Panc1 (cell line): ENCODE data around the gene DCANP1.

ENCODE experiments used
- POLR2AphosphoS5 ChIP-seq: IDR thresholded peaks from 2 replicates; pipeline ENCODE4 v1.6.1; 2012; ENCODE audit warnings: mild to moderate bottlenecking, low read depth, low read length, moderate library complexity
- SIN3A ChIP-seq: IDR thresholded peaks from 2 replicates; pipeline ENCODE4 v1.6.1; 2012; ENCODE audit warnings: low read depth, mild to moderate bottlenecking, low read length, moderate library complexity, borderline replicate concordance; ENCODE audit not compliant: insufficient read depth
- TCF7L2 ChIP-seq: IDR thresholded peaks from 2 replicates; pipeline ENCODE4 v1.6.1; 2011; ENCODE audit warnings: mild to moderate bottlenecking, low read depth, low read length, inconsistent platforms
- TF ChIP-seq, protein P1 (sequence below): fragments of 450-650 bp; IDR thresholded peaks from 2 replicates; pipeline ENCODE4 v1.5.1; 2017; ENCODE audit warnings: mild to moderate bottlenecking

DNA sequence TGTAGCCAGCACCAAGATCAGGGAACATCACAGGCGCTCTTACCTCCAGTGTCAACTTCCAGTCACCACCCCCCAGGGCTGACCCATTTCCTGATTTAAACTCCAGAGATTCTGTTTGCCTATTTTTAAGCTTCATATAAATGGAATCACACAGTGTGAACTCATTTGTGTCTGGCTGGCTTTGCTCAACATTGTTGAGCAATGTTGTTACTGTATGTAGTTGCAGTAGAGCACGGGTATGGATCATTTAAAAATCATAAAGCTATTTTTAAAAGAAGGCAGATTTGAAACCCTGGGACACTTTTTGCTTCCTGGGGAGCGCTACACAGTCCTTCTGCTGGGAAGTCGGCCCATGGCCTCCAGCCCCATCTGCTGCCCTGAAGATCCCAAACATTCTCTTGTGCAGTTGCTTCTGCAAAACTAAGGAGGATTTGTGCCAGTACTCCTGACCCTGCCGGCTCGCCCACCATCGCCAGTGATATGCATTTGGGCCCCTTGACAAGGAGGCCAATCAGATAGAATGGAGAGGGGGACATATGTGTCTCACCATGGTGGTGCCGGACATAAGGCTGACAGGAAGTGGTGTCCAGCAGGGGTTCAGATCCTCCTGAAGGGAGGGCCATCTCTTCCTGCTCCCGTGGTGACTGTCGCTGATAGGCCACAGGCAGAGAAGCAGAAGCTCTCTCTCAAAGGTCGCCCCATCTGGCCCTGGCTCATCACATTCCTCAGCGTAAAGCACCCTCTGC lies 13.3 kb downstream of the DCANP1 start:
- TF ChIP-seq, protein P1, sequence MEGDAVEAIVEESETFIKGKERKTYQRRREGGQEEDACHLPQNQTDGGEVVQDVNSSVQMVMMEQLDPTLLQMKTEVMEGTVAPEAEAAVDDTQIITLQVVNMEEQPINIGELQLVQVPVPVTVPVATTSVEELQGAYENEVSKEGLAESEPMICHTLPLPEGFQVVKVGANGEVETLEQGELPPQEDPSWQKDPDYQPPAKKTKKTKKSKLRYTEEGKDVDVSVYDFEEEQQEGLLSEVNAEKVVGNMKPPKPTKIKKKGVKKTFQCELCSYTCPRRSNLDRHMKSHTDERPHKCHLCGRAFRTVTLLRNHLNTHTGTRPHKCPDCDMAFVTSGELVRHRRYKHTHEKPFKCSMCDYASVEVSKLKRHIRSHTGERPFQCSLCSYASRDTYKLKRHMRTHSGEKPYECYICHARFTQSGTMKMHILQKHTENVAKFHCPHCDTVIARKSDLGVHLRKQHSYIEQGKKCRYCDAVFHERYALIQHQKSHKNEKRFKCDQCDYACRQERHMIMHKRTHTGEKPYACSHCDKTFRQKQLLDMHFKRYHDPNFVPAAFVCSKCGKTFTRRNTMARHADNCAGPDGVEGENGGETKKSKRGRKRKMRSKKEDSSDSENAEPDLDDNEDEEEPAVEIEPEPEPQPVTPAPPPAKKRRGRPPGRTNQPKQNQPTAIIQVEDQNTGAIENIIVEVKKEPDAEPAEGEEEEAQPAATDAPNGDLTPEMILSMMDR: no peak
- TF ChIP-seq TCF7L2 (no peak), POLR2AphosphoS5 (no peak), SIN3A (no peak)
